Progenitor cell of endocrine pancreas (in vitro differentiated cells): Measurements from ENCODE around the gene STEAP1B. TPM values are rescaled to one million over a fixed set of nuclear protein-coding genes. Genes with fewer than 3 reads are reported as not detected.

Source experiments
- DNase-seq: peaks from one replicate; pipeline ENCODE4 v3.0.0; 2021; ENCODE audit warnings: low spot score; ENCODE audit not compliant: unreplicated experiment
- H3K27ac Mint-ChIP-seq: 2 replicates; pipeline ENCODE4 v1.8.0; 2021; ENCODE audit warnings: mild to moderate bottlenecking, moderate library complexity, mixed read lengths
- H3K27me3 Mint-ChIP-seq: 2 replicates; pipeline ENCODE4 v1.8.0; 2021; ENCODE audit warnings: mixed read lengths
- H3K36me3 Mint-ChIP-seq: 2 replicates; pipeline ENCODE4 v1.8.0; 2022; ENCODE audit warnings: mixed read lengths; ENCODE audit not compliant: insufficient read depth
- H3K4me1 Mint-ChIP-seq: 2 replicates; pipeline ENCODE4 v1.8.0; 2021; ENCODE audit warnings: low read depth, mixed read lengths
- H3K4me3 Mint-ChIP-seq: 2 replicates; pipeline ENCODE4 v1.8.0; 2021; ENCODE audit warnings: low read depth, mild to moderate bottlenecking, moderate library complexity, mixed read lengths
- H3K9me3 Mint-ChIP-seq: 2 replicates; pipeline ENCODE4 v1.8.0; 2021; ENCODE audit warnings: low read depth, mixed read lengths
- CTCF ChIP-seq: fragments of 200-600 bp; sonication (generic); IDR thresholded peaks from one replicate; pipeline ENCODE4 v1.5.0; 2021; ENCODE audit warnings: antibody characterized with exemption, mild to moderate bottlenecking; ENCODE audit not compliant: unreplicated experiment
- total RNA-seq: library from RNA; stranded (reverse); gene quantifications from 2 replicates; pipeline ENCODE4 v1.2.1, GENCODE V29; 2021

STEAP1B gene
- total RNA-seq, 1 donor from 2014 or later: 0.89 TPM

- no peaks in the 10 kb centered on the region for H3K36me3 Mint-ChIP-seq
- H3K4me1 Mint-ChIP-seq: peaks cover 9% of the 10 kb centered on the region
- no peak overlapping the region for H3K4me3 Mint-ChIP-seq
- peaks cover 5% of the 10 kb centered on the region for H3K27me3 Mint-ChIP-seq
- no peaks in the 10 kb centered on the region for H3K9me3 Mint-ChIP-seq
- no peak for TF ChIP-seq CTCF
- no peak for DNase-seq
- no peak overlapping the region for H3K27ac Mint-ChIP-seq
Observed at GRCh38 chr7:22480523-22481075, 19.4 kb downstream of the STEAP1B start.

GRCh38 chr7:22477876-22478450 is 22.0 kb downstream of the STEAP1B start:
- Mint-ChIP-seq H3K27ac (no peak overlapping the region), H3K4me3 (no peak overlapping the region), H3K36me3 (no peaks in the 10 kb centered on the region), H3K9me3 (no peaks in the 10 kb centered on the region), H3K4me1 (peaks cover 9% of the 10 kb centered on the region), H3K27me3 (peaks cover 5% of the 10 kb centered on the region)
- DNase-seq: no peak
- TF ChIP-seq CTCF: no peak

GRCh38 chr7:22477262-22477661 is 22.7 kb downstream of the STEAP1B start:
- TF ChIP-seq CTCF: no peak
- Mint-ChIP-seq H3K4me1 (peaks cover 9% of the 10 kb centered on the region), H3K9me3 (no peaks in the 10 kb centered on the region), H3K27ac (no peak overlapping the region), H3K36me3 (no peaks in the 10 kb centered on the region), H3K4me3 (no peak overlapping the region), H3K27me3 (peaks cover 5% of the 10 kb centered on the region)
- DNase-seq: no peak

- Mint-ChIP-seq H3K27ac (no peak overlapping the region), H3K9me3 (no peaks in the 10 kb centered on the region)
- no peak for DNase-seq
Observed at GRCh38 chr7:22476824-22477223, 23.2 kb downstream of the STEAP1B start.

GRCh38 chr7:22474645-22475044 is 25.3 kb downstream of the STEAP1B start:
- TF ChIP-seq CTCF: no peak
- Mint-ChIP-seq H3K4me3 (no peak overlapping the region), H3K4me1 (peaks cover 9% of the 10 kb centered on the region), H3K36me3 (no peaks in the 10 kb centered on the region), H3K27me3 (no peaks in the 10 kb centered on the region), H3K27ac (no peak overlapping the region), H3K9me3 (peaks cover 4% of the 10 kb centered on the region)
- no peak for DNase-seq

More at GRCh38 chr7:22476824-22477223, 23.2 kb downstream of the STEAP1B start:
- Mint-ChIP-seq H3K4me1 (peaks cover 9% of the 10 kb centered on the region), H3K36me3 (no peaks in the 10 kb centered on the region), H3K4me3 (no peak overlapping the region), H3K27me3 (peaks cover 5% of the 10 kb centered on the region)
- no peak for TF ChIP-seq CTCF
